HG03342 (cell line): Measurements from ENCODE around the gene LRRC10B.

ENCODE experiments used
- ATAC-seq: cut with Tn5 transposase; IDR thresholded peaks from one replicate; pipeline ENCODE4 v1.9.1; 2021; ENCODE audit warnings: mild to moderate bottlenecking, moderate library complexity; ENCODE audit not compliant: unreplicated experiment

Gene LRRC10B

DNA sequence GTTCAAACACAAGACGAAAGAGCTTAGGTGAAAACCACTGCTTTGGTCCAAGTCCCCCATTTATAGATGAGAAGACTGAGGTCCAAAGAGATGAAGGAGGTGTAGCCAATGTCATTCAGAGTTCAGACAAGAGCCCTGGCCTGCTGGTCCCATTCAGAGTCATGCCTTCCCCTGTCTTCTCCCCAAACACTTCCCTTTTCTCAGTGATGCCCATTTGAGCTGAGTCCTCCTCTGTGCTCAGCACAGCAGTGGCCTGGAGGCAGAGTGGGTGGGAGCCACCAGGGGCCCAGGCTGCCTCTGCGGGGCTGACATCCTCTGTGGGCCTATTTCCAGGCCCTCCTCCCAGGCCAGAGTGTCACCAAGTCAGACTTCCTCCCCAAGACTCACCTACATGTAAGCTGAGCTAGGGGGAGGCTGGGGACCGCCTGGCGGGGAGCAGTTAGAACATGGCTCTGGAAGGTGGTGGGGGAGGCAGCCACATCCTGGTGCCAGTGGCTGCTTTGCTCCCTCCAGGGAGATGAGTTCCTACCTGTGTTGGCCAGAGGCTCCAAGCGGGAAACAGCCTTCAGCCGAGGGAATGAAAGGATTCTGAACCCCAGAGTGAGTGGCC lies 22.4 kb upstream of the LRRC10B start:
- ATAC-seq = no peak

DNA sequence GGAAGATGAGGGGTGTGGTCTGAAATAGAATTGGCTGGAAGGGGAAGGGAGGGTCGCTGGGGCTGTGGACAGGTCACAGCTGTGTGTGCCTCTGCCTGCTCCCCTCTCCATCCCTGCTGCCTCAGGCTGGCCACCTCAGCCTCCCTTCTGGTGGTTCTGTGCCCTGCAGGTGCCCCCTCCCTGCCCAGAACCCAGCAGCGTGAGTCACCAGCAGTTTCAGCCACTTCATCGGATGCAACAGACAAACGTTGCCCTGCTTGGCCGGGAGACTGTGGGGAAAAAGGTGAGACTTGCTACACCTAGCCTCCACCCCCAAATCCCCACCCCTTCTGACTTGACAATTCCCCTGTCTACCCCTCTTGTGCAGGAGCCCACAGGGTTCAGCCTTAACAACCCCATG lies 21.8 kb upstream of the LRRC10B start:
- no peak for ATAC-seq

DNA sequence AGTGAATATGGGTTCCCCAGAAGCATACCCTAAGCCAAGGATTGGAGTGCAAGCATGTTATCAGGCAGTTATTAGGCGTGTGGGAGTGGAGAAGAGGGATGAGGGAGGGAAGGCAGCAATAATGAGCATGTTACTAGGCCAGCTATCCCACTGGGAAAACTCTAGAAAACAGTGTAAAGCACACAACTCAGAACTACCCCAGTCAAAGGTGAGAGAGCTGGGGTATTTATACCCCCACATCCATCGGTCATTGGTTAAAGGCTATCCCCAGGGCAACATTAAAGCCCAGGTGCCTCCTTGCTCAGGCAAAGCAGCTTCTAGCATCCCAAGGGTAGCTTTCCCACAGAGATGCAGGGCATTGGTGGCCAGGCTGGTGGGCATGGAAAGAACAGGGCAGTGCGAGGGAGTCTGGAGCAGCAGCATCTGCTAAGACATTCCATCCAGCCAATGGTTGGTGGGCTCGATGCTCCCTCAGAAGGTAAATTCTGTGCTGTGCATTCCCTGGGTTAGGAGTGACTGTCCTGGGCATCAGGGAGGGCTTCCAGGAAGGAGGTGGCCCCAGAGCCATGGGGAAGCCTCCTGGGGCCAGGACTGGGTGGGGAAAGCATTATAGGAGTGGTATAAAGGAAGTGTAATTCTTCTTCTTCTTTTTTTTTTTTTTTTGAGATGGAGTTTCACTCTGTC lies 21.1 kb upstream of the LRRC10B start:
- ATAC-seq = no peak

DNA sequence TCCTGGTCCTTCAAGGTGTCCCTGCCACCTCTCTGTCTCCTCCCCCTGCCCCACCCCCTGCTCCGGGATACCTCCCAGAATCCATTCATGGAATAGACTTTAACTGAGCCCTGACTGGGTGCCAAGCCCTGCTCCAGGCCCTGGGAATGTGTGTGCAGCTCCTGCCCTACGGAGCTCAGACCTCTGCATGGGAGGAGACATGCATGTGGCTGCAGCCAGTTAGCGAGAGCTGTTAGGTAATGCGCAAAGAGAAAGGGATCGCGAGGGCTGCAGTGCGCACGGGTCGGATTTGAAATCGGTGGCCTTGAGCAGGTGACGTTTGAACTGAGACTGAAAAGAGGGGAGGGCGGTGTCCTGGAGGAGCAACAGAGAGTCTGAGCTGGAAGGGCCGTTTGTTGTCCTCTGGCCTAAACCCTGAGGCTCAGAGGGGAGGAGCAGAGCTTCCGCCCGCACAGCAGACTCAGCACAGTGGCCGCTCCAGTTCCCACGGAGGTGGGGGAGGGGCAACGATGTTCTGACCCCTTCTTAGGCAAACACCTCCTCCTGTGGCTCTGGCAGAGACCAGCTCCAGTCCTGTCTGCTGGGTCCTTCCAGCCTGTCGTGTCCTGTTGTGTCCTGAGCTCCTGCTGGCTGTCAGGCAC lies 19.8 kb upstream of the LRRC10B start:
- ATAC-seq = no peak

DNA sequence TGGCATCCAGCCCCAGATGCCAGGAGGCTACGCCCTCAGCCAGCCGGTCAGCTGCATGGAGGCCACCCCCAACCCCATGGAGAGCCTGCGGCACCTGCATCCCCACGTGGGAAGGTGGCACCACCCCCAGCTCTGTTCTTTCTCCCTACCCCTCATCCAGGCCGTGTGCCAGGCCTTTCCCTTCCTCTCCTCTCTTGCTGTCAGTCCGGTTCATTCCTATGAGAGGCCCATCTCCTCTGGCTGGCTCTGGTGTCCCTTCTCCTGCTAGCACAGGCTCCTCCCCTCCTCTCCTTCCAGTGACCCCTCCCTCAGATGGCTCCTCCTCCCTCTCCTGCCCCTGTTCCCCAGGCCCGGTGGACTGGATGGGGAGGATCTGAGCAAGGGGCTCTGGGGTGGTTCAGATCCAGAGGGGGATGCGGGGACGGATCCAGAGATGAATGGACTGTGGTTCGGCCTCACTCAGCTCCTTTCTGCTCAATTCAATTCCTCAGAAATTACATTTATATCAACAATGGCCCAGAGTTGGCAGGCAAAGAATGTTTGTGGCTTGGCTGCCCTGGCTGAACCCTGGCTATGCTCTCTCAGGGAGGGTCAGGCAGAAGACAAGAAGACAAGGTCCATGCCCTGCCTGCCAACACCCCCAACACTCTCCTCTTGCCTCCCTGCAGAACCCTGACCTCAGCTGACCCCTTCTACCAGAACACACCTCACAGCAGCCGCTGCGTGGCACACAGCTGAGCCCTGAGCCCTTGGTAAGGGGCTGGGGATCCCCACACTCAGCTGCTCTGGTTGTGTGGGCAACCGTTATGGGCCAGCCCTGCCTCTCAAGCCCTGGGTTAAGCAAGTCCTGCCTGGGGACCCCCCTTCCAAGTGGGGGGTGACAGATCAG lies 18.5 kb upstream of the LRRC10B start:
- ATAC-seq = no peak

DNA sequence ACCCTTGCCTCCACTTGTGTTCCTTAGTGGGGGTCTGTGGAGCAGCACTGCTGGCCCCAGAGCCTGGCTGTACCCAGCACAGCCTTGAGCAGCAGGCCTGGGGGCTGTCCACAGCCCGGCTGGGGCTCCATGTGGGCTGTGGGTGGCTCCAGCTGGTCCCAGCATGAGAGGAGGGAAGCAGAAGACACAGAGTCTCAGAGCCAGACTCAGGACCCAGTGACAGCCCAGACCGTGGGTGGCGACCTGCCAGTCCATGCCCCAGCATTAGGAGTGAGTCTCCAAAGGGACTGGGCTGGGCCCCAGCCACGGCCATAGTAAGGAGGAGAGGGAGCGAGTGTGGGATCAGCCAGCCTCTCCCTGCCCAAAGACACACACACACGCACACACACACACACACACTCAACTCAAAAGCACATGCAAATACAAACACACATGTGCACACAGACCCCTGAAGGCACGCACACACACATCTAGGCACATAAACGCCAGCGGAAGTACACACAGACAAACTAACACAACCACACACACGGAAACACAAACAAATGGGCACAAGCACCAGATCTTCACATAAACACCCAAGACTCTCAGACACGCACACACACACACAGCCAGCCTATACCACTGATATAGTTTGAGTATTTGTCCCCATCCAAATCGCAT lies 16.7 kb upstream of the LRRC10B start:
- no peak for ATAC-seq

DNA sequence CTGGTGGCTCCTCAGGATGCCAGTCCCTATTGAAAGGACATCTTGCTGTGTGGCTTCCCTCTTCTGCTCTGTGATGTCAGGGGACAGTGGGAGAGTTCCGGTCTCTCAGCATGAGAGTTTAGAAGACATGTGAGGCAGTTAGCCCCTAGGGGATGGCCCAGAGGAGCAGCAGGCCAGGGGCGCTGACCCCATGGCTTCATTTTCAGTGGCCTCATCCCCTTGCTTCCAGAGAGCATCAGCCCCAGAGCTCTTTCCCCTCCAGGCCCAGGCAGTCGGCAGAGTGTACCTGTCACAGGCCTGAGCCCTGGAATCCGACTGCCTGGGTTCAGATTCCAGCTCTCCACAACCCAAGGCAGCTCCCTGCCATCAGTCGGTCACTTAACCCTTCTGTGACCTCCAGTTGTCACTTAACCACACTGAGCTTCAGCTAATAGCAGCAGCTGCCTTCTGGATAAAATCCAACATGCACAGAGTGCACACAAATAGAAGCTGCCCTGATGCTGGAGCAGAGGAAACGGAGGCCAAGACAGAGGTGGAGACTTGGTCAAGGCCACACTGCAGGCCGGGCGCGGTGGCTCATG lies 14.1 kb upstream of the LRRC10B start:
- ATAC-seq = no peak

DNA sequence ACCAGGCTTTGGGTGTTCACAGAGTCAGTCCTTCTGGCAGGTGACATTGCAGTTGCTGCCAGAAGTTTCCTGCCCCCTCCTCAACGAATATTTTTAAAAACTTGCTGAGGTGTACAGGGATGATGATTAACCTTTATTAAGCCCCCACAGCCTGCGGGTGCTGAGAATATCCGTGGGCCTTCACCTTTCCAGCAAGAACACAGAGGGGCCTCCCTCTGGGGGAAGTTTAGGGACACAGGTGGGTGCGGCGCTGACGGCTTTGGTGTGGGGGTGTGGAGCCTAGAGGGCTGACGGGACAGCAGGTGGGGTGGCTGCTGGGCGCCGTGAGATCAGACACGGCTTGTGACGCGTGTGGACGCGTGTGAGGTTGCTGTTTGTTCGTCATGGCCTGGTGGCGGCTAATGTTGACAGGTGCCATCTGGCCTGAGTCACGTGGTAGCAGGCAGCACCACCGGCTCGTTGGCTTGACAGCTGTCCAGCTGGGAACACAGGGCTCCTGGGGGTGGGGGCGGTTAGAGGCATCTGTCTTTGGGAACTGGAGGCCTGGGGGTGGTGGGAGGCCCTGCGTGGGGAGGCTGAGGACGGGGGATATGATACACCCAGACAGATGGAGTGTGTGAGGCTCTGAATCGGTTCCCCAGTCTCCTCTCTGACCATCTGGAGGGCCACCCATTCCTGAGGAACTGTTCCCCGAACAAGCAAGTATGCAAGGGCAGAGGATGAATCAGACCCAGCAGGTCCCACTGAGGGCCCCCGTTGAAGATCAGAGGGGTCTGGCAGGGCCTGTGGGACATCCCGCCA lies 12.5 kb upstream of the LRRC10B start:
- no peak for ATAC-seq

DNA sequence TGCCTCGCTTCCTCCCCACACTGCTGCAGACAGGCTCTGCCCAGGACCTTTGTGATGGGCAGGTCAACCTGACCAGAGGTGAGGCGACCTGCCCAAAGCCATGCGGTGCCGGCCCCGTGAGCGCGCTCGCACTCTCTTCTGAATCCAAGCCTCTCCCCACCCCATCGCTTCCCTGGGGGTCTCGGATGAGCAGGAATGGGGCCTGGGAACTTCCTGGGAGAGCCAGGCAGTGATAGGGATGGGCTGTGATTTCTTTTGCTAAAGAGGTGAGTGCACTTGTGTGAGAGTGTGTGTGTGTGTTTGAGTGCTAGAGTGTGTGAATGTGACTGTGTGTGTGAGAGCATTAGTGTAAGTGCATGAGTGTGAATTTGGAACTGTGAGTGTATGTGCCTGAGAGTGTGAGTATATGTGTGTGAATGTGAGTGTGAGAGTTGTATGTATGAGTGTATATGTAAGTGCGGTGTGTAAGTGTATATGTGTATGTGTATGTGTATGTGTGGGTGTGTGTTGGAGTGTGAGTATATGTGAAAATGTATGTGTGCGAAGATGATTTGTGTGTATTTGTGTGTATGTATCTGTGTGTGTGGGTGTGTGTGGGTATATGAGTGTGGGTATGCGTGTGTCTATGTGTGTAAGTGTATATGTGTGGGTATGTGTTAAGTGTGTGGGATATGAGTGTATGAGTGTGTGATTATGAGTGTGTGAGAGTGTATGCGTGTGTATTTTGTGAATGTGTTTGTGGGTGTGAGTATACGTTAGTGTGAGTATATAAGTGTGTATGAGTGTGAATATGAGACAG lies 11.7 kb upstream of the LRRC10B start:
- ATAC-seq = no peak

DNA sequence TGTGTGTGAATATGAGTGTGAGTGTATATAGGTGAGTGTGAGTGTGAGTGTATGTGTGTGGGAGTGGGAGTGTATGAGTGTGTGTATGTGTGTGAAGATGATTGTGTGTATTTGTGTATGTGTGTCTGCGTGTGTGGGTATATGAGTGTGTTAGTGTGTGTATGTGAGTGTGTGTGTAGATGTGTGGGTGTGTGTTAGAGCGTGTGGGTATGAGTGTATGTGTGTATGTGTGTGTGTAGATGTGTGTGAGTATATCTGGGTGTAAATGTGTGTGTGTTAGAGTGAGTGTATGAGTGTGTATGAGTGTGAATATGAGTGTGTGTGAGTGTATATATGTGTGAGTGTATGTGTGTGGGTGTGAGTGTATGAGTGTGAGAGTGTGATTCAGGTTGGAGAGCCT lies 11.1 kb upstream of the LRRC10B start:
- no peak for ATAC-seq

DNA sequence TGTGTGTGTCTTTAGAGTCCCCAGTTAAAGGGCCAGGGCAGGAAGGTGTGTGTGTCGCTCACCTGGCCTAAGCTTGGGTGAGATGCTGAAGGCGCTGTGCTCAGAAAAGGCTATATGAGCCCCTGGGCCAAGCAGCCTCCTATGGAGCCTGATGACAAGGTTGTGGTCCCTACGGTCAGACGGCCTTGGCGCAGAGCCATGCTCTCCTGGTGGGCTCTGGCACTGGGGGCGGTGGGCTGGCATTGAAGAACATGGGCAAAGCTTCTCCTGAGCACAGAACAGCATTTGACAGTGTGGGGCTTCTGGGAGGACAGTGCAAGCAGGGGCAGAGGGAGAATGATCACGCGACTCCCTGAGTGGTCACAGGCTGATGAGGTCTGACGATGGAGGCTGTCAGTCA lies 10.7 kb upstream of the LRRC10B start:
- no peak for ATAC-seq

DNA sequence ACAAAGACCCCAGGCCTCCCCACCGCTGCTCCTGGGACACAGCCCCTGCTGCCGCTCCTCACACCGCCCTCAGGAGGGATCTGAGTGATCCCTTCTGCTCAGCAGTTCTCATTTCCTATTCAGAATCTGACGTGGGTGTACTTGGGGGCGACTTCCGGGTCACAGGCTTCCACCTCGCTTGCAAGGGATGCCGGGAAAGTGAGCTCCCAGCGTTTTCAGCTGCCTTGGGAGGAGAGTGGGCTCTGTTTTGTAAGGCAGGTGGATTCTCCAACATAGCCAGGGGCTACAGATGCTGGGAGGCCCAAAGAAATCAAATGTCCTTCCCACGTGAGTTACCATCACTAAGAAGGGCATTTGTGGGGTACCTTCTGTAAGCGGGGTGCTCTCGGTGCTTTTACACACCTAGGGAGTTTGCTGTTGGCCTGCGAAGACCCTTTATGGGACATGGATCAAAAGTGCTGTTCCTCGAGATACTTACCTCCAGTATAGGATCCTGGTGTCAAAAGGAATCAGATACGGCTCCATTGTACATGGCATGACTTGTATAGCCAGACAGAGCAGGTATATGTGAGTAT lies 9.7 kb upstream of the LRRC10B start:
- ATAC-seq = no peak

DNA sequence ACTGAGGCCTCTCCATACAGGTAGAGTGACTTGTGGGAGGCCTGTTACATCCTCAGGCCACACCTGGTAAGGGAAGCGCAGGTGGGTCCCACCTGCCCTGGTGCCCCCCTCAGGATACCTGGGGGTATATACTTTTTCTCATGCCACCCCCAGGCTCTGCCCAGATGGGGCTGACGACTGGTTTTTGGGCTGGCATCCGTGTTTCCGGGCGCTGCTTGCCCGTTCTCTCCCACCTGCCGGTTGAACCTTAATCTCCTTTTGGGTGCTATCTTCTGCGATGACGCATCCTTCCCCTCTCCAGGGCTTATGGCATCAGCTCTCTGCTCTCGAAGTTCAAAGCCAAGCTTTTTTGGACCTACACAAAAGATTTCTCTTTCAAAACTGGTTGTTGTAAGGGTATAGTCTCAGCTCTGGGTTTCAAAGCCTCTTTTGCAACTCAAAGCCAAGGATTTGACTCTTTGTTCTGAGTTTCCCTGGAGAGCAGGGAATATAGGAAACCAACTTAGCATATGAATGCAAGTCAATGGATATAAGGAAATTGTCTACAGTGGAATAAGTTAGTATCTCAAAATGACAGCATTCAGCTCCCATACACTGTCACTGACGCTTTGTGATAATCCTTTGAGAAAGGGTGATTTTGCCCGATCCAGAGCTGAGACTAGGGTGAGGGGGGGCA lies 8.6 kb upstream of the LRRC10B start:
- ATAC-seq = no peak

DNA sequence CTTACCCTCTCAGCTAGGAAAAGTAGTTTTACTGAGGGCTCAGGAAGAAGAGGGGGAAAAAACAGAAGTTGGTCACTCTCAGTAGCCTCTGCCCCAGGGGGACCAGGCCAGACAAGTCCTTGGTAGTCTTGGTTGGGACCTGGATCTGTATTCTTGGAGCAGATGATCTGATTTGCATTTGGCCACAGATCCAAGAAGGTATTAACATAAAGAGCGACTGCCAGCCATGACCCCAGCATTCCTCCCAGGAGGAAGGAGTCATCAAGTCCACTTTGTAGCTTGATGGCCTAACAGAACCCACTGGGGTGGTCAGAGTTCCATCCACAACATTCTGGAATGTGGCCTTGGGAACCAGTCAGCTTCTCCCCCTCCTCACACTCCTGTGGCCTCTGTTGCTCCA lies 6.0 kb upstream of the LRRC10B start:
- no peak for ATAC-seq

DNA sequence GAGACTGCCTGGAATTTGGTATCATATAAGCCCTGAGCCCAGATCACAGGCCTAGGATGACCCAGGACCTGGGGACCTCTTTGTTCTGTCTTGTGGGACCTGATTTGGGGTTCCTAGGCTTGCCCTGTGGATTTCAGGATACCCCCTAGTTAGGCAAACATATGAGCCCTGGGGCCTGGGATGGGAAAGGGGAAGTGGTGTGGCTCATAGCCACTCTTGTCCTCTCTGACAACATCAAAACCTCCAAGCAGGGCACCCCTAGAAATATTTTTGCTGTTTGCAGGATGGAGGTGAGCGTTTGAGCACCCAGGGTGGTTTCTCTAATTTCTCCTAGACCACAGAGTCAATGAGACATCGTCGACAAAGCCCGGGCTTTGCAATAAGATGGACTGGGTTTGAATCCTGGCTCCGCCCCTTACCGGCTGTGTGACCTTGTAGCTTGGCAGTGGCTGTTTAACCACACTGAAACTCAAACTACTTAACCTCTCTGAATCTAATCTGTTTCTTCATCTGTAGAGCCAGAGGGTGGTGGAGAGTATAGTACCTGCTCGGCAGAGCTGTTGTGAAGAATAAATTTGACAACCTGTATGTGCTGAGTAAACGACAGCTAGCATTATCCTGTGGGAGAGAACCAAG lies 5.3 kb upstream of the LRRC10B start:
- no peak for ATAC-seq

DNA sequence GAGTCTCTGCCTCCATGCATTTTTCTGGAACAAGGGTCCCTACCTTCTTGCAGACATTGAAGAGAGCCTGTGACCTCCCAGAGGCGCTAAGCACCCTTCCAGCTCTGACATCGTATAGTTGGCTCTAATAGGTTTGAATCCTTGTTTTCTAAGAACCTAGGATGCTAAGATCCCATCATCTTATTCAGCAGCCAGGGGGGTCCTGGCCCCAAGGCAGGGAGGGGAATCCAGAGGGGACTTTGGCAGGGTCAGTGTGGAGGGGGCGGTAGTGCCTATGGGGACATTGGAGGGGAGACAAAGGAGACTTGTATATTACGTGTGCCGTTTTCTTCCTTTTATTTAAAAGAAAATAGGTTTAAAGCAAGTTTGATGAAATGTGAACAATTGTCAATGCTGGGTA lies 3.4 kb upstream of the LRRC10B start:
- ATAC-seq = no peak

DNA sequence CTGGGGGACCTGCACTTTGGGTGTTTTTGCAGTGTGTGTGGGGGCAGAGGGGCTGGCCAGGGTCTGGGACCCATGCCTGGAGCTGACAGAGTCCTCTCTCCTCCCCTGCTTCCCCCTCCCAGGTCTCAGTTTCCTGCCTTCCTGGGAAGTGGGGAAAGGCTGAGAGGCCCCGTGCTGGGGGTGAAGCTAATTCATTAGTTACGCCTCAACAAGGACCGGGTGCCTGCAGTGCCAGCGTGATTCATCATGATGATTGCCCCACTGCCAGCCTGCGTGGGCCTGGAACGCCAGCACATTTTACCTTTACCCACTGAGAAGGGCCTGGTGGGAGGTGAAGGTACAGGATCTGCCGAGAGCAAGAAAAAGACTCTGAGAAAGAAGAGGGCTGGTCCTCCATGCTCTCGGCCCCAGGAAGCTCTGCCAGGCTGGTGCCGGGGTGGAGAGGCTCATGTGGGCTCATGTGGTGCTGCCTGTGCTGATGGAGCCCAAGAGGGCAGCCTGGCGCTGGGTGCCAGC lies 2.9 kb upstream of the LRRC10B start:
- ATAC-seq = no peak
